GM12878 (cell line): ENCODE measurements around the gene PRPF6. TPM values are rescaled to one million over a fixed set of nuclear protein-coding genes. Genes with fewer than 3 reads are reported as not detected.

Source experiments
- ATAC-seq: fragments of 200-7000 bp; cut with Tn5 transposase; 3 replicates; pipeline ENCODE4 v1.9.1; 2020; ENCODE audit warnings: mild to moderate bottlenecking, moderate library complexity
- BruUV-seq: library from RNA; stranded (reverse); fragments of 400-500 nt; replicated peaks from 2 replicates; lab custom pipeline; 2021; lab: Mats Ljungman, UMichigan
- CTCF ChIA-PET: fragments of 300-600 bp; sonication (Branson Sonifier 250); formaldehyde crosslinking; extraction: SDS; loops from one replicate; lab custom pipeline; 2021; ENCODE audit warnings: inconsistent platforms; lab: Yijun Ruan, JAX
- POLR2A ChIA-PET: fragments of 350-600 bp; formaldehyde crosslinking; extraction: SDS; loops from one replicate; lab custom pipeline; 2021; ENCODE audit warnings: inconsistent platforms; lab: Charles Lee
- RAD21 ChIA-PET: fragments of 300-600 bp; sonication (Branson Sonifier 250); formaldehyde crosslinking; loops from one replicate; lab custom pipeline; 2023; ENCODE audit warnings: antibody characterized with exemption; ENCODE audit not compliant: unreplicated experiment; lab: Charles Lee
- SMC1A ChIA-PET: fragments of 300-600 bp; sonication (Branson Sonifier 250); formaldehyde crosslinking; loops from one replicate; lab custom pipeline; 2023; ENCODE audit not compliant: unreplicated experiment, uncharacterized antibody; lab: Charles Lee
- DNase-seq: peaks from one replicate; pipeline ENCODE4 v3.0.0-alpha.2; 2011; ENCODE audit warnings: low read depth, low spot score
- FAIRE-seq: peaks from 3 replicates; lab custom pipeline; 2011; peaks lifted over from hg19 to GRCh38; lab: Jason Lieb, UNC
- H2AFZ ChIP-seq: 2 replicates; pipeline ENCODE4 v1.6.0; 2011; ENCODE audit warnings: low read depth, low read length, control low read depth; ENCODE audit not compliant: control insufficient read depth
- H3K27ac ChIP-seq: 2 replicates; pipeline ENCODE4 v1.5.1; 2011; ENCODE audit warnings: control low read depth; ENCODE audit not compliant: control insufficient read depth, insufficient read depth
- H3K27me3 ChIP-seq, 2 experiments: replicated peaks in 1 of 2; 2 replicates each; pipeline versions ENCODE4 v1.6.0 to v1.6.1; 2011; ENCODE audit warnings: low read length in 1 of 2; ENCODE audit not compliant: control insufficient read depth in 2 of 2, insufficient read depth in 2 of 2
- H3K36me3 ChIP-seq, 2 experiments: 2 replicates each; pipeline ENCODE4 v1.5.1; 2011; ENCODE audit warnings: low read length in 1 of 2; ENCODE audit not compliant: control insufficient read depth in 2 of 2, insufficient read depth in 2 of 2
- H3K4me1 ChIP-seq: 2 replicates; pipeline ENCODE4 v1.6.1; 2011; ENCODE audit warnings: mild to moderate bottlenecking, low read length, moderate library complexity, mixed read lengths; ENCODE audit not compliant: control insufficient read depth, insufficient read depth
- H3K4me2 ChIP-seq: 2 replicates; pipeline ENCODE4 v1.6.0; 2011; ENCODE audit warnings: control low read depth; ENCODE audit not compliant: control insufficient read depth, insufficient read depth
- H3K4me3 ChIP-seq: fragments of 200-600 bp; sonication (generic); 2 replicates; pipeline ENCODE4 v1.5.1; 2016
- H3K79me2 ChIP-seq: 2 replicates; pipeline ENCODE4 v1.6.0; 2011; ENCODE audit warnings: low read length; ENCODE audit not compliant: control insufficient read depth, insufficient read depth
- H3K9ac ChIP-seq: 2 replicates; pipeline ENCODE4 v1.8.0; 2011; ENCODE audit warnings: low read length, control low read depth, mixed read lengths; ENCODE audit not compliant: control insufficient read depth, insufficient read depth
- H3K9me3 ChIP-seq: replicated peaks from 3 replicates; pipeline ENCODE4 v1.5.1; 2011; ENCODE audit warnings: mild to moderate bottlenecking, low read length; ENCODE audit not compliant: control insufficient read depth, insufficient read depth
- H4K20me1 ChIP-seq: 2 replicates; pipeline ENCODE4 v1.6.0; 2011; ENCODE audit not compliant: control insufficient read depth, insufficient read depth
- BACH1 ChIP-seq: fragments of 450-650 bp; IDR thresholded peaks from 2 replicates; pipeline ENCODE4 v1.6.1; 2017; ENCODE audit warnings: mild to moderate bottlenecking, borderline replicate concordance
- CBFB ChIP-seq: IDR thresholded peaks from 2 replicates; pipeline ENCODE4 v1.6.1; 2016; ENCODE audit warnings: antibody characterized with exemption, low read depth
- HDGF ChIP-seq: fragments of 450-650 bp; IDR thresholded peaks from 2 replicates; pipeline ENCODE4 v1.6.1; 2016; ENCODE audit warnings: antibody characterized with exemption
- IKZF1 ChIP-seq: fragments of 450-650 bp; conservative IDR thresholded peaks from 2 replicates; pipeline ENCODE4 v1.6.1; 2017; ENCODE audit warnings: antibody characterized with exemption, mild to moderate bottlenecking
- LARP7 ChIP-seq: fragments of 450-650 bp; IDR thresholded peaks from 2 replicates; pipeline ENCODE4 v1.6.1; 2017; ENCODE audit warnings: mild to moderate bottlenecking
- MXI1 ChIP-seq: fragments of 150-350 bp; IDR thresholded peaks from 2 replicates; pipeline ENCODE4 v1.6.1; 2011; ENCODE audit warnings: low read depth, mild to moderate bottlenecking, inconsistent platforms, low read length, improper control_type of control experiment
- POLR2A ChIP-seq: IDR thresholded peaks from 2 replicates; pipeline ENCODE4 v1.6.1; 2011; ENCODE audit warnings: low read depth, mild to moderate bottlenecking, low read length
- POLR2AphosphoS2 ChIP-seq: IDR thresholded peaks from 2 replicates; pipeline ENCODE4 v1.6.1; 2011; ENCODE audit warnings: low read depth, mild to moderate bottlenecking, low read length, improper control_type of control experiment, moderate library complexity
- POLR2AphosphoS5 ChIP-seq: IDR thresholded peaks from 2 replicates; pipeline ENCODE4 v1.6.1; 2011; ENCODE audit warnings: mild to moderate bottlenecking, low read length, inconsistent platforms
- ZBED1 ChIP-seq: IDR thresholded peaks from 2 replicates; pipeline ENCODE4 v1.6.1; 2016; ENCODE audit warnings: borderline replicate concordance
- WGBS: methylation state at CpG from one replicate; pipeline ENCODE4 v1.1.6; 2016; ENCODE audit warnings: low lambda C conversion rate; ENCODE audit not compliant: insufficient replicate concordance, insufficient coverage; ENCODE audit errors: missing lambda C conversion rate; 5-methylcytosine and 5-hydroxymethylcytosine counted together
- in situ Hi-C: fragments of 300-500 bp; cut with MboI; formaldehyde crosslinking; loops from 9 replicates; pipeline ENCODE4 v1.14.3; 2018; ENCODE audit warnings: mixed read lengths
- intact Hi-C: fragments of 100-400 bp; cut with micrococcal nuclease; formaldehyde crosslinking; loops from one replicate; pipeline ENCODE4 v1.14.2; 2022; ENCODE audit not compliant: unreplicated experiment
- polyA plus RNA-seq, 11 experiments: library from polyadenylated mRNA; depleted of rRNA in 4 of 11; unstranded in 6 of 11; stranded (reverse) in 5 of 11; fragments of >200 nt; fragmentation: Nextera tagmentation in 4 of 11; fragmentation: Illumina TruSeq in 1 of 11; extraction: Ambion mirVana in 4 of 11; extraction: Trizol in 1 of 11; gene quantifications; 1 replicate in 1 of 11; 2 replicates in 10 of 11; pipeline versions ENCODE4 v1.2.1 to v1.2.3, GENCODE V29; 2011 to 2016; ENCODE audit warnings: inconsistent platforms in 2 of 11, missing spikeins in 2 of 11, low read depth in 1 of 11
- total RNA-seq, 4 experiments: library from RNA; depleted of rRNA in 3 of 4; stranded (reverse); fragments of >200 nt in 3 of 4; fragmentation: Illumina TruSeq in 1 of 4; extraction: Trizol in 1 of 4; gene quantifications; 2 replicates each; pipeline versions ENCODE4 v1.2.1 to v1.2.3, GENCODE V29; 2013 to 2021
- TF ChIP-seq, protein P1 (sequence below): IDR thresholded peaks from 2 replicates; pipeline ENCODE4 v1.6.1; 2011; ENCODE audit warnings: borderline replicate concordance, low read depth, mild to moderate bottlenecking, moderate library complexity, low read length; ENCODE audit not compliant: insufficient read depth, poor library complexity, severe bottlenecking
- TF ChIP-seq, protein P2 (sequence below): IDR thresholded peaks from 2 replicates; pipeline ENCODE4 v1.6.1; 2011; ENCODE audit warnings: low read depth, mild to moderate bottlenecking, low read length, moderate library complexity, borderline replicate concordance; ENCODE audit errors: extremely low read depth
- TF ChIP-seq, protein P3 (sequence below): fragments of 450-650 bp; IDR thresholded peaks from 2 replicates; pipeline ENCODE4 v1.6.1; 2018; ENCODE audit warnings: mild to moderate bottlenecking, low read depth, moderate library complexity; ENCODE audit not compliant: partially characterized antibody

PRPF6 gene
- total and polyA plus RNA-seq, 10 of the 15 experiments (the other 5 are each of a cell fraction or from before 2014, with no cell fraction given) = 5.0 to 102 (median 71.3) TPM

DNA sequence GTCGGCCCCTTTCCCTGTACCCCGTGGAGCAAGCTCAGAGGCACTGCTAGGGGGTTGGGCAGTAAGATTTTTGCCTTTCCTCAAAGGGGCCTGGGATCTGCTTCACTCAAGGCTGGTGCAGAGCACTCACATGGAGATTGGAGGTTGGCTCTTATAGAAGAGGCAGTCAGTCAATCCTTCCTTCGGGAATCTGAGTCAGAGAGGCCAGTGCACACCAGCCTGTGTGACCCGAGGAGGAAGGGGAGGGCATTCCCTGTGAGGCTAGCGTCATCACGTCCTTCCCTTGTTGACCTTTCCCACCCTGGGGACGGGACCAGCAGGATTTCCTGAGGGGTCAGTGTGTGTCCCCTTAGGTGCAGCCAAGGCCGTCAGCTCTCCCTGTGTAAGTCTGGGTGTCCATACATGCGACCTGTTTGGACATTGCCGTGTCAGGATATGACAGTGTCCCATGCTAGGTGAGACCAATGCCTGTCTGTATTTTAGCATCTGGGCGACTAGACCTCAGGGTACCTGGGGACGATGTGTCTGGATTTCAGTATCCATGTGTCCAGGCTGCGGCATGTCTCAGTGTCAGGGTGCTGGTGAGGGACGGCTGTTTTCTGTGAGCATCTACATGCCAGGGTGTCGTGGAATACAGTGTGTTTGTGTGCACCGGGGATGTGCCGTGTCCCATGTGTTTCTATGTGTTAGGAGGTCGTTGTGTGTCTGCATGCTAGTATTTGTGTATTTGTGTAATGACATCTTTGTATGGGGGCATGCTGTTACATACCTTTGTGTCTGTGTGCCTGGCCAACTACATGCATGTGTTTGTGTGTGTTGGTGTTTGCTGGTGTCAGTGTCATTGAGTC lies 8.4 kb upstream of the PRPF6 start:
- SMC1A ChIA-PET = interaction anchor here (2.0 kb wide), 1 partner anchor 16 kb away, joined by 7 read pairs; the partner anchor contains the start of gene UCKL1
- POLR2A ChIA-PET = no interaction called here
- TF ChIP-seq, protein P1, sequence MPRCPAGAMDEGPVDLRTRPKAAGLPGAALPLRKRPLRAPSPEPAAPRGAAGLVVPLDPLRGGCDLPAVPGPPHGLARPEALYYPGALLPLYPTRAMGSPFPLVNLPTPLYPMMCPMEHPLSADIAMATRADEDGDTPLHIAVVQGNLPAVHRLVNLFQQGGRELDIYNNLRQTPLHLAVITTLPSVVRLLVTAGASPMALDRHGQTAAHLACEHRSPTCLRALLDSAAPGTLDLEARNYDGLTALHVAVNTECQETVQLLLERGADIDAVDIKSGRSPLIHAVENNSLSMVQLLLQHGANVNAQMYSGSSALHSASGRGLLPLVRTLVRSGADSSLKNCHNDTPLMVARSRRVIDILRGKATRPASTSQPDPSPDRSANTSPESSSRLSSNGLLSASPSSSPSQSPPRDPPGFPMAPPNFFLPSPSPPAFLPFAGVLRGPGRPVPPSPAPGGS = peak; percentile 13
- TF ChIP-seq POLR2A (peak; percentile 63), POLR2AphosphoS2 (peak; percentile 72; the same call in 1 of the 2 replicates), IKZF1 (no peak), POLR2AphosphoS5 (0 out of 2 replicates have a peak, but pooled peaks have one; percentile 34), ZBED1 (peak; percentile 55; the same call in 1 of the 2 replicates), CBFB (no peak), BACH1 (no peak), HDGF (peak; percentile 82; the same call in 1 of the 2 replicates), MXI1 (no peak), LARP7 (no peak)
- TF ChIP-seq, protein P2, sequence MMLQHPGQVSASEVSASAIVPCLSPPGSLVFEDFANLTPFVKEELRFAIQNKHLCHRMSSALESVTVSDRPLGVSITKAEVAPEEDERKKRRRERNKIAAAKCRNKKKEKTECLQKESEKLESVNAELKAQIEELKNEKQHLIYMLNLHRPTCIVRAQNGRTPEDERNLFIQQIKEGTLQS = no peak
- TF ChIP-seq, protein P3, sequence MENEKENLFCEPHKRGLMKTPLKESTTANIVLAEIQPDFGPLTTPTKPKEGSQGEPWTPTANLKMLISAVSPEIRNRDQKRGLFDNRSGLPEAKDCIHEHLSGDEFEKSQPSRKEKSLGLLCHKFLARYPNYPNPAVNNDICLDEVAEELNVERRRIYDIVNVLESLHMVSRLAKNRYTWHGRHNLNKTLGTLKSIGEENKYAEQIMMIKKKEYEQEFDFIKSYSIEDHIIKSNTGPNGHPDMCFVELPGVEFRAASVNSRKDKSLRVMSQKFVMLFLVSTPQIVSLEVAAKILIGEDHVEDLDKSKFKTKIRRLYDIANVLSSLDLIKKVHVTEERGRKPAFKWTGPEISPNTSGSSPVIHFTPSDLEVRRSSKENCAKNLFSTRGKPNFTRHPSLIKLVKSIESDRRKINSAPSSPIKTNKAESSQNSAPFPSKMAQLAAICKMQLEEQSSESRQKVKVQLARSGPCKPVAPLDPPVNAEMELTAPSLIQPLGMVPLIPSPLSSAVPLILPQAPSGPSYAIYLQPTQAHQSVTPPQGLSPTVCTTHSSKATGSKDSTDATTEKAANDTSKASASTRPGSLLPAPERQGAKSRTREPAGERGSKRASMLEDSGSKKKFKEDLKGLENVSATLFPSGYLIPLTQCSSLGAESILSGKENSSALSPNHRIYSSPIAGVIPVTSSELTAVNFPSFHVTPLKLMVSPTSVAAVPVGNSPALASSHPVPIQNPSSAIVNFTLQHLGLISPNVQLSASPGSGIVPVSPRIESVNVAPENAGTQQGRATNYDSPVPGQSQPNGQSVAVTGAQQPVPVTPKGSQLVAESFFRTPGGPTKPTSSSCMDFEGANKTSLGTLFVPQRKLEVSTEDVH = no peak
- Histone ChIP-seq H3K4me3 (no peak overlapping the region), H4K20me1 (no peaks in the 10 kb centered on the region), H3K4me1 (peaks cover 17% of the 10 kb centered on the region), H3K36me3 (peaks cover 8 to 15% of the 10 kb centered on the region in 2 experiments; a peak in 3 of 4 replicates), H3K4me2 (no peak overlapping the region), H3K9ac (no peak overlapping the region), H3K79me2 (peaks cover 22% of the 10 kb centered on the region), H3K9me3 (no peaks in the 10 kb centered on the region), H2AFZ (no peak overlapping the region), H3K27me3 (no peaks in the 10 kb centered on the region), H3K27ac (no peak overlapping the region)
- CTCF ChIA-PET = interaction anchor here (0.7 to 3.2 kb wide), 6 partner anchors 8 to 107 kb away, joined by 3 to 12 read pairs (median 6); partner anchors contain the start of genes PRPF6, TPD52L2 and UCKL1
- DNase-seq (no peak), FAIRE-seq (no peak), ATAC-seq (no peak)
- RAD21 ChIA-PET = interaction anchor here (1.6 to 1.8 kb wide), 2 partner anchors 15 to 435 kb away, joined by 6 to 8 read pairs; partner anchors contain the start of gene PTK6
- BruUV-seq = no TSS peak
- intact Hi-C loops = loop anchor here (2.0 to 5.0 kb wide), 2 partner anchors 16 to 435 kb away; partner anchors contain the start of genes PTK6 and UCKL1
- 67% methylated on average over 18 of the region's 18 CpGs for WGBS
- in situ Hi-C loops = no loop called here
